ENCODE results near the gene NPIPB8.
"Not testable (repeated sequence)": the region's sequence is repeated elsewhere in the genome, so short reads cannot be mapped to it uniquely, and the experiment has no call there.

The NPIPB8 gene

GRCh38 chr16:28606291-28607115 lies 31.4 kb upstream of the NPIPB8 start:
- no peak for DNase-seq (ENCODE audit: low read depth in 2 of 2, low spot score in 1 of 2)

GRCh38 chr16:28607116-28607623 lies 30.7 kb upstream of the NPIPB8 start:
- no peak for DNase-seq (ENCODE audit: low read depth in 2 of 2, low spot score in 1 of 2)

GRCh38 chr16:28607681-28608495 lies 30.0 kb upstream of the NPIPB8 start:
- DNase-seq (ENCODE audit: low read depth in 2 of 2, low spot score in 1 of 2): not testable (repeated sequence)

GRCh38 chr16:28608496-28608808 lies 29.4 kb upstream of the NPIPB8 start:
- DNase-seq (ENCODE audit: low read depth in 2 of 2, low spot score in 1 of 2): not testable (repeated sequence)

GRCh38 chr16:28608867-28609596 lies 28.8 kb upstream of the NPIPB8 start:
- not testable (repeated sequence) for DNase-seq (ENCODE audit: low read depth in 2 of 2, low spot score in 1 of 2)

- DNase-seq (ENCODE audit: low read depth in 2 of 2, low spot score in 1 of 2): no peak
Measured at GRCh38 chr16:28609631-28610594, 28.0 kb upstream of the NPIPB8 start, which contains the start of gene SULT1A1. TSS of gene SULT1A1 (minus strand) at chr16:28610044. CDS start at chr16:28608855, 1,189 bp downstream.

GRCh38 chr16:28610595-28611191 lies 27.2 kb upstream of the NPIPB8 start:
- no peak for DNase-seq (ENCODE audit: low read depth in 2 of 2, low spot score in 1 of 2)

- not testable (repeated sequence) for DNase-seq (ENCODE audit: low read depth in 2 of 2, low spot score in 1 of 2)
Measured at GRCh38 chr16:28612359-28613280, 25.2 kb upstream of the NPIPB8 start.

GRCh38 chr16:28613912-28614311 lies 24.0 kb upstream of the NPIPB8 start:
- not testable (repeated sequence) for DNase-seq (ENCODE audit: low read depth in 2 of 2, low spot score in 1 of 2)

GRCh38 chr16:28614561-28614960 lies 23.3 kb upstream of the NPIPB8 start:
- DNase-seq (ENCODE audit: low read depth in 2 of 2, low spot score in 1 of 2): not testable (repeated sequence)

GRCh38 chr16:28615486-28616223 lies 22.2 kb upstream of the NPIPB8 start:
- not testable (repeated sequence) for DNase-seq (ENCODE audit: low read depth in 2 of 2, low spot score in 1 of 2)

GRCh38 chr16:28616224-28616577 lies 21.7 kb upstream of the NPIPB8 start:
- not testable (repeated sequence) for DNase-seq (ENCODE audit: low read depth in 2 of 2, low spot score in 1 of 2)

GRCh38 chr16:28616636-28617035 lies 21.2 kb upstream of the NPIPB8 start:
- no peak for DNase-seq (ENCODE audit: low read depth in 2 of 2, low spot score in 1 of 2)

GRCh38 chr16:28617874-28618273 lies 20.0 kb upstream of the NPIPB8 start:
- DNase-seq (ENCODE audit: low read depth in 2 of 2, low spot score in 1 of 2): no peak

- DNase-seq (ENCODE audit: low read depth in 2 of 2, low spot score in 1 of 2): not testable (repeated sequence)
Measured at GRCh38 chr16:28620316-28620715, 17.5 kb upstream of the NPIPB8 start.

GRCh38 chr16:28621481-28622155 lies 16.2 kb upstream of the NPIPB8 start:
- no peak for DNase-seq (ENCODE audit: low read depth in 2 of 2, low spot score in 1 of 2)

- DNase-seq (ENCODE audit: low read depth in 2 of 2, low spot score in 1 of 2): not testable (repeated sequence)
Measured at GRCh38 chr16:28622532-28623171, 15.2 kb upstream of the NPIPB8 start.

All from stimulated activated CD8-positive, alpha-beta memory T cell treated with anti-CD3 and anti-CD28 coated beads, Interleukin-4, amount 100 ng/mL, for 1 hour (primary cell).